C4-2B (cell line): ENCODE measurements around the gene KRT1.

Experiments
- ZFX ChIP-seq: fragments of 450-650 bp; IDR thresholded peaks from 2 replicates; pipeline ENCODE4 v1.6.1; 2017
- TF ChIP-seq, protein P1 (sequence below): fragments of 450-650 bp; conservative IDR thresholded peaks from 2 replicates; pipeline ENCODE4 v1.5.1; 2017; ENCODE audit warnings: mild to moderate bottlenecking

- TF ChIP-seq, protein P1, sequence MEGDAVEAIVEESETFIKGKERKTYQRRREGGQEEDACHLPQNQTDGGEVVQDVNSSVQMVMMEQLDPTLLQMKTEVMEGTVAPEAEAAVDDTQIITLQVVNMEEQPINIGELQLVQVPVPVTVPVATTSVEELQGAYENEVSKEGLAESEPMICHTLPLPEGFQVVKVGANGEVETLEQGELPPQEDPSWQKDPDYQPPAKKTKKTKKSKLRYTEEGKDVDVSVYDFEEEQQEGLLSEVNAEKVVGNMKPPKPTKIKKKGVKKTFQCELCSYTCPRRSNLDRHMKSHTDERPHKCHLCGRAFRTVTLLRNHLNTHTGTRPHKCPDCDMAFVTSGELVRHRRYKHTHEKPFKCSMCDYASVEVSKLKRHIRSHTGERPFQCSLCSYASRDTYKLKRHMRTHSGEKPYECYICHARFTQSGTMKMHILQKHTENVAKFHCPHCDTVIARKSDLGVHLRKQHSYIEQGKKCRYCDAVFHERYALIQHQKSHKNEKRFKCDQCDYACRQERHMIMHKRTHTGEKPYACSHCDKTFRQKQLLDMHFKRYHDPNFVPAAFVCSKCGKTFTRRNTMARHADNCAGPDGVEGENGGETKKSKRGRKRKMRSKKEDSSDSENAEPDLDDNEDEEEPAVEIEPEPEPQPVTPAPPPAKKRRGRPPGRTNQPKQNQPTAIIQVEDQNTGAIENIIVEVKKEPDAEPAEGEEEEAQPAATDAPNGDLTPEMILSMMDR = no peak
- no peak for TF ChIP-seq ZFX
Measured at GRCh38 chr12:52670961-52671360, 9.2 kb downstream of the KRT1 start.
